Measurements from ENCODE around the gene LSM3.

The LSM3 gene

GRCh38 chr3:14178247-14179113, at the start of gene LSM3, which contains the start of gene XPC:
Gene LSM3, plus strand, starts transcription at chr3:14178817. Its CDS starts 44 bp downstream, at chr3:14178861.
Gene XPC, minus strand, starts transcription at chr3:14178601. Its CDS starts 33 bp downstream, at chr3:14178568.
- in situ Hi-C loops (cut with HindIII; ENCODE audit: low pct_ligation_motif_present, low pct_unique_long_range_greater_than_20kb, low sequenced_read_pairs) = no loop called here
- peak; percentile 98 for DNase-seq

- DNase-seq = no peak
- in situ Hi-C loops (cut with HindIII; ENCODE audit: low pct_ligation_motif_present, low pct_unique_long_range_greater_than_20kb, low sequenced_read_pairs) = no loop called here
Measured at GRCh38 chr3:14129296-14129695, 49.3 kb upstream of the LSM3 start.

GRCh38 chr3:14130230-14130629, 48.4 kb upstream of the LSM3 start:
- no peak for DNase-seq
- in situ Hi-C loops (cut with HindIII; ENCODE audit: low pct_ligation_motif_present, low pct_unique_long_range_greater_than_20kb, low sequenced_read_pairs) = no loop called here

- in situ Hi-C loops (cut with HindIII; ENCODE audit: low pct_ligation_motif_present, low pct_unique_long_range_greater_than_20kb, low sequenced_read_pairs) = no loop called here
- no peak for DNase-seq
Measured at GRCh38 chr3:14130707-14131106, 47.9 kb upstream of the LSM3 start.

GRCh38 chr3:14131134-14131533, 47.5 kb upstream of the LSM3 start:
- in situ Hi-C loops (cut with HindIII; ENCODE audit: low pct_ligation_motif_present, low pct_unique_long_range_greater_than_20kb, low sequenced_read_pairs) = no loop called here

GRCh38 chr3:14132120-14132519, 46.5 kb upstream of the LSM3 start:
- DNase-seq = no peak
- in situ Hi-C loops (cut with HindIII; ENCODE audit: low pct_ligation_motif_present, low pct_unique_long_range_greater_than_20kb, low sequenced_read_pairs) = no loop called here

More at GRCh38 chr3:14131134-14131533, 47.5 kb upstream of the LSM3 start:
- DNase-seq = no peak

- in situ Hi-C loops (cut with HindIII; ENCODE audit: low pct_ligation_motif_present, low pct_unique_long_range_greater_than_20kb, low sequenced_read_pairs) = no loop called here
- DNase-seq = no peak
Measured at GRCh38 chr3:14132689-14133088, 45.9 kb upstream of the LSM3 start.

GRCh38 chr3:14133188-14133800, 45.3 kb upstream of the LSM3 start:
- in situ Hi-C loops (cut with HindIII; ENCODE audit: low pct_ligation_motif_present, low pct_unique_long_range_greater_than_20kb, low sequenced_read_pairs) = no loop called here
- DNase-seq = no peak

- no peak for DNase-seq
- in situ Hi-C loops (cut with HindIII; ENCODE audit: low pct_ligation_motif_present, low pct_unique_long_range_greater_than_20kb, low sequenced_read_pairs) = no loop called here
Measured at GRCh38 chr3:14133876-14134275, 44.7 kb upstream of the LSM3 start.

- no peak for DNase-seq
- in situ Hi-C loops (cut with HindIII; ENCODE audit: low pct_ligation_motif_present, low pct_unique_long_range_greater_than_20kb, low sequenced_read_pairs) = no loop called here
Measured at GRCh38 chr3:14134291-14134690, 44.3 kb upstream of the LSM3 start.

GRCh38 chr3:14135581-14135980, 43.0 kb upstream of the LSM3 start:
- DNase-seq = no peak
- in situ Hi-C loops (cut with HindIII; ENCODE audit: low pct_ligation_motif_present, low pct_unique_long_range_greater_than_20kb, low sequenced_read_pairs) = no loop called here

- DNase-seq = no peak
- in situ Hi-C loops (cut with HindIII; ENCODE audit: low pct_ligation_motif_present, low pct_unique_long_range_greater_than_20kb, low sequenced_read_pairs) = no loop called here
Measured at GRCh38 chr3:14137004-14137403, 41.6 kb upstream of the LSM3 start.

GRCh38 chr3:14137445-14137844, 41.2 kb upstream of the LSM3 start:
- in situ Hi-C loops (cut with HindIII; ENCODE audit: low pct_ligation_motif_present, low pct_unique_long_range_greater_than_20kb, low sequenced_read_pairs) = no loop called here
- DNase-seq = no peak

GRCh38 chr3:14138109-14138877, 40.3 kb upstream of the LSM3 start:
- no peak for DNase-seq
- in situ Hi-C loops (cut with HindIII; ENCODE audit: low pct_ligation_motif_present, low pct_unique_long_range_greater_than_20kb, low sequenced_read_pairs) = no loop called here

GRCh38 chr3:14138878-14139655, 39.5 kb upstream of the LSM3 start:
- in situ Hi-C loops (cut with HindIII; ENCODE audit: low pct_ligation_motif_present, low pct_unique_long_range_greater_than_20kb, low sequenced_read_pairs) = no loop called here

GRCh38 chr3:14139771-14140170, 38.8 kb upstream of the LSM3 start:
- in situ Hi-C loops (cut with HindIII; ENCODE audit: low pct_ligation_motif_present, low pct_unique_long_range_greater_than_20kb, low sequenced_read_pairs) = no loop called here
- no peak for DNase-seq

More at GRCh38 chr3:14138878-14139655, 39.5 kb upstream of the LSM3 start:
- no peak for DNase-seq

- in situ Hi-C loops (cut with HindIII; ENCODE audit: low pct_ligation_motif_present, low pct_unique_long_range_greater_than_20kb, low sequenced_read_pairs) = no loop called here
- DNase-seq = no peak
Measured at GRCh38 chr3:14140668-14141067, 37.9 kb upstream of the LSM3 start.

- in situ Hi-C loops (cut with HindIII; ENCODE audit: low pct_ligation_motif_present, low pct_unique_long_range_greater_than_20kb, low sequenced_read_pairs) = no loop called here
- no peak for DNase-seq
Measured at GRCh38 chr3:14141144-14141543, 37.5 kb upstream of the LSM3 start.
